GM19467 (cell line): Measurements from ENCODE around the gene BABAM1.

Experiments used
- ATAC-seq: cut with Tn5 transposase; IDR thresholded peaks from one replicate; pipeline ENCODE4 v1.9.1; 2021; ENCODE audit warnings: mild to moderate bottlenecking, moderate library complexity; ENCODE audit not compliant: unreplicated experiment

Gene BABAM1

GRCh38 chr19:17266975-17267788, at the start of gene BABAM1:
BABAM1 (plus strand) TSS chr19:17267443; CDS start chr19:17268807, 1,364 bp downstream.
- ATAC-seq: peak; percentile 86

GRCh38 chr19:17219286-17219685, 48.0 kb upstream of the BABAM1 start:
- ATAC-seq: no peak

- ATAC-seq: no peak
Observed at GRCh38 chr19:17220207-17220758, 47.0 kb upstream of the BABAM1 start.

DNA sequence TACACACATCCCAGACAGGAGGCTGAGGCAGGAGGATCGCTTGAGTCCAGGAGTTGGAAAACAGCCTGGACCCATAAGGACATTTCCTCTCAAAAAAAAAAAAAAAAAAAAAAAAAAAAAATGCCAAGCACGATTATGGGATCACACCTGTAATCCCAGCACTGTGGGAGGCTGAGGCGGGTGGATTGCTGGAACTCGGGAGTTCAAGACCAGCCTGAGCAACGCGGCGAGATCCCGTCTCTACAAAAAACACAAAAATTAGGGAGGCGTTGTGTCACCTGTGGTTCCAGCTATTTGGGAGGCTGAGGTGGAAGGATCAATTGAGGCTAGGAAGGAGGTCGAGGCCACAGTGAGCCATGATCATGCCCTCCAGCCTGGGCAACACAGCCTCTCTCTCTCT, 42.2 kb upstream of the BABAM1 start:
- ATAC-seq: no peak

DNA sequence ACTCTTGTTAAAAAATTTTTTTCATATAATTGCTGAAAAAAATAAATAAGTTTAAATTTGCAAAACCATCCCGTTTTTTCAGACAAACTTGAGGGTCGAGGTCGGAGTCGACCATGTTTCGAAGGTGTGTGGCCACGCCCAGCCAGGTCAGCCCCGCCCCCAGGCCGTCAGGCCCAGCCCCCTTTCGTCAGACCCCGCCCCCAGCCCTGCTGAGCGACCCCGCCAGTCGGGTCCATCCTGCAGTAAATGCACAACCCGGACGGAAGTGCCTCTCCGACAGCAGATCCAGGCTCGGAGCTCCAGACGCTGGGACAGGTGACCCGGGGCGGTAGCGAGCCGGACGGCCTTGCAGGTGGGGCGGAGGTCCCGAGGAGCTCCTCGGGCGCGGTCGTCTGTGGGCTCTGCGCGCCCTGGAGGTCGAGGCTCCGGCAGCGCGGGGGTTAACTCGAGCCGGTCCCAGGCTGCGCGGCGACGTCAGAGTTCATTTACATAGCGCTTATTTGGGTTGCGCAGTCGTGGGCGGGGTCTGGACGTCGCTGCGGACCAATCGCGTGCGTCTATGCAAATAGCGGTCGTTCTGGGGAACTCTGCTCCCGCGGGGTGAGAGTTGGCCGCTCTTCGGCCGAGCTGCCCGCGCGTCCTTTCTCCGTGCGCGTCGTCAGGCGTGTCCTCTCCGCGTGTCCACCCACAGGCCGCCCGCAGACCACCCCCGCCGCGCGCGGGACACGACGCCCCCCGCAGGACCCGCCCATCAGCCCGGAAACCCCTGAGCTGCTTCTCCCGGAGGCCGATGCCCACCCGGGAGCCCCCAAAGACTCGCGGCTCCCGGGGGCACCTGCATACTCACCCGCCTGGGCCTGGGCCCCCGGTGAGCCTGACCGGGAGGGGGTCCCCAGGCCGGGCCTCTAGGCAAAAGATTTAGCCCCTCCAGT, 41.0 kb upstream of the BABAM1 start, which contains the start of gene OCEL1:
TSS of gene OCEL1 (plus strand) at position 225 of the 932 bp plus-strand sequence. CDS start at position 247, 22 bp downstream.
- ATAC-seq: peak; percentile 79

DNA sequence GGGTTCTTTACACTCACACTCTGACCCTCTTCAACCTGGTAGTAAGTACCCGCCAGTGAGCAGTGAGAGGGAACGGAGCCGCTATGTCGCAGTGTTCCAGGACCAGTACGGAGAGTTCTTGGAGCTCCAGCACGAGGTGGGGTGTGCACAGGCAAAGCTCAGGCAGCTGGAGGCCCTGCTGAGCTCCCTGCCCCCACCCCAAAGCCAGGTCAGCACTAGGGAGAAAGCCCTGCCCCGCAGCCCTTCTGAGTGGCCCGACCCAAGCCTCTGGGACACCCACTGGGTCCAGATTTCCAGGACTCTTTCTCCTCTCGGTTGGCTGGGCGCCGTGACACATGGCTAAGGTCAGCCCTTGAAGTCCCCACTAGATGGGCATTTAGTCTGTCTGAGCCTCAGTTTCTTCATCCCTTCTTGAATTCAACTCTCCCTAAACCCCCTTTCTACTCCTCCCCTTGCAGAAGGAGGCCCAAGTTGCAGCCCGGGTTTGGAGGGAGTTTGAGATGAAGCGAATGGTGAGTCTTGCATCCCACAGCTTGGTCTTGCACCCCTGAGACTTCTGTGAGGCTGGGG, 39.4 kb upstream of the BABAM1 start:
- no peak for ATAC-seq

GRCh38 chr19:17229890-17230289, 37.4 kb upstream of the BABAM1 start:
- ATAC-seq: no peak

DNA sequence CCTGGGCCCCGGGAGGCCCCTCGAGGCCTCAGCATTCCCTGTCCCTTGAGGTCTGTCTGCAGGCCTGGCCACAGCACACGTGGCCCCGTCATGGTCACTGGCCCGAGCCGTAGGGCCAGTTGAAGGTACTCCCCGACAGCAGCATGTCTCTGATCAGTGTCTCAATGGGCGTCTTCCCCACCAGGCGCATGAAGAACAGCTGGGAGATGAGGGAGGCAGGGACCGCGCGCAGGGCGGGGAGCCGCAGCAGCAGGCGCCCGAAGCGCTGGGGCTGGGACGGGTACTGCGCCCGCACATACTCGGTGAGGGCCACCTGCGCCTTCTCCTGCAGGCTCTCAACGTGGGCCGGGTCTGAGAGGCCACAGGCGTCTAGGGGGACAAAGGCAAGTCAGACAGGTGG, 35.0 kb upstream of the BABAM1 start:
- no peak for ATAC-seq

- peak; percentile 31 for ATAC-seq
Observed at GRCh38 chr19:17234911-17235299, 32.3 kb upstream of the BABAM1 start.

DNA sequence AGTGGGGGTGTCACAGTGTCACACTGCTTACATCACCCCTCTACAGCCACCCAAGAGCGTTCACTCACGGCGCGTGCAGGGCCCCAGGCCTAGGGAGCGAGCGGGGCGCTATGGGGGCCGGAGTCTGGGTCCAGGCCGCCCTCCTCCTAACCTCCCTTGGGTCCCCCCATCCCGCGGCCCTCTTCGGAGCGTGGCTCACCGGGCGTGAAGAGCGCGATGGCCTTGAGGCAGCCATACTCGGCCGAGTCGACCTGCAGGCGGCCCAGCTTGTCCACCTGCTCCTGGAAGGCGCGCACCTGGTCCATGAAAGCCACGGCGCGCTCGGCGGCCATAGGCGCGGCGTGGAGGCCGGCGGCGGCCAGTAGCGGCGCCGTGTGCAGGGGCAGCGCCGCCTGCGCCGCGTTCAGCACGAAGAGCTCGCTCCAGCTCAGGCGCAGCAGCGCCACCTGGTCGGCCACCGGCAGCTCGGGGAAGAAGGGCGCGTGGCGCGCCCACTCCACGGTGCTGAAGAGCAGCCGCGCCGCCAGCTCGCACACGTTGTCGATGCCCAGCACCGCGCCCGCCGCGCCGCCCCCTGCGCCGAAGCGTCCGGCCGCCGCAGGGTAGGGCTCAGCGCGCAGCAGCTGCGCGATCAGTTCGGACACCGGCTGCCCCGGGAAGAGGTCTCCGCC, 31.8 kb upstream of the BABAM1 start:
- peak; percentile 51 for ATAC-seq

DNA sequence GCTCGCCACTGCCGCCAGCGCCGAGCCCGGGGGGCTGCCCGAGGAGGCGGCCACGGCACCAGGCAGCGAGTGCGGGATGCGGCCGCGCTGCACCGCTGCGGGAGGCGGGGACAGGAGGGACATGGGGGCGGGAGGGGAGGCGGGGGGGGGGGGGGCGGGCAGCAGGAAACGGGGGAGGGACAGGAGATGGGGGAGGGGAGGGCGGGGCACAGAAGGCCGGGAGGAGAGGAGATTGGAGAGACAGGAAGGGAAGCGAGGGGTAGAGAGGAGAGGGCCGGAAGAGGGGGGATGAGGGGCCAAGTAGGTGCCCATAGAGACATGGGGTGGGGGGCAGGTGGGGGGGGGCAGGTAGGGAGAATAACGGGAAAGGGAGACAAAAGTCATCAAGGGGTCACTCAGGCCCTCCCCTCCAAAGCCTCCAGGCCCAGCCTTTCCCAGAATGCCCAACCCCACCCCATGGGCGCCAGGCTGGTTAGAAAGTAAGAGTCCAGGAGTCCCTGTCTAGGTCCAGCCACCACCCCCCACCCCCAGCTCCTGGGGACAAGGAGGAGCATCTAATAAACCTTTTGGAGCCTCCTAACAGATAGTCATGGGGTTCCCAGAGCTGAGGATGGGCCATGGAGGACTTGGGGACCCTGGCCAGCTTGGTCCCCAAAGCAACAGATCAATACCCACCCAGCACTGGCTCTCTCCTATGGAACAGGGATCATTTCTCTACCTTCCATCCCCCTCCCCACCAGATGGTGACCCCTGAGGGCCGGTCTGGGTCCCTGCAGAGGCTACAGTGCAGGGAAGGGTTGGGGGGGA, 31.1 kb upstream of the BABAM1 start:
- ATAC-seq: no peak

- ATAC-seq: no peak
Observed at GRCh38 chr19:17236811-17237543, 30.3 kb upstream of the BABAM1 start.

GRCh38 chr19:17237747-17238706, 29.2 kb upstream of the BABAM1 start:
- no peak for ATAC-seq

DNA sequence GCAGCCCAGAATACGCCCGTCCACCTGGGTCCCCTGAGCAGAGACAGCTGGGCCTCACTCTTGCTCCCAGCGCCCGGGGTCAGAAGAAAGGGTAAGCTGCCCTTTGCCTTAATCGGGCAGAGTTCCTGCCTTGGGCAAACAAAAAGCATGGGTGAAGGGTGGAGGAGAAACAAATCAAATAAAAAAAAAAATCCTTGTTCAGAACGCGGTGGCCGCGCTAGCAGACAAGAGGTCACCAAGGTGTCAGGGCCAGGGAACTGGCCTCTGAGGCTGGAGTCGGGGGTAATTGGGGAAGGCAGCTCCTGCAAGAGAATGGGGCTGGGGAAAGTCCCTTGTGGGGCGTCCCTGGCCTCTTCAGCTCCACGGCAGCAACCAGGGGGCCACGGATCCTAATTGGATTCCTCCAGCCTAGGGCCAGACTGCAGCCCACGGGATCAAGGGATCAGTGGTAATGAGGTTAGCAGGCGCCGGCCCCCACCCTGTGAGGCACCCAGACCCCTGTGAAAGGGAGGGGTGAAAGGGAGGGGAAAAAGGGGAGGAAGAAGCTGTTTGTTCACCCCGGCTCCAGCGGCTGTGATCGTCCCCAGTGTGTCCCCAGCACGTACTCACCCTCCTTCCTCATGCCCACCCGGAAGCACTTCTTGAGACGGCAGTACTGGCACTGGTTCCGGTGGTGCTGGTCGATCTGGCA, 27.0 kb upstream of the BABAM1 start:
- no peak for ATAC-seq

DNA sequence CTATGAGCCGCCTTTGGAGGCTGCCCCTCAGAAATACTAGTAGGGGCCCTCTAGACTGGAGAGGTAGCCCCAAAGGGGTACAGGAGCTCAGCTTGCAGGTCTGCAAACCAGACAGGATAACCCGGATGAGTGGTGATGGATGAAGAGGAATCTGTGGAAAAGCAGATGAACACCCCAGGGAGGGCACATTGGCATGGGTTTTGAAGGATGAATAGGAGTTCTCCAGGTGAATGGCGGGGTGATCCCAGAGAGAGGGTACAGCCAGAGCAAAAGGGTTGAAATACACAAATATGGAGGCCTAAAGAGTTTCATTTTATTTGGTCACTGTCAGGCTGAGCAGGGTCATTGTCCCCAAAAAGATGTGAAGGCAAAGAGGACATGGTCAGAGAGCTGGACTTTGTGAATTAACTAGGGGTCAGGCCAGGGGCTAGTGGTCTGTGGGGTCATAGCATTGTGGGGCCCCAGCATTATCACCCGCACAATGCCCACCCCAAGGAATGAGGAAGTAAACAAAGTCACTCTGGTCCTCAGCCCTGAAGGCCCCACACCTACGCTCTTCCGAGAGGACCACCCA, 26.3 kb upstream of the BABAM1 start:
- ATAC-seq: no peak

- ATAC-seq: no peak
Observed at GRCh38 chr19:17242431-17243208, 24.6 kb upstream of the BABAM1 start.
